Thyroid gland (tissue), 4 donors: ENCODE results near the gene CKS1B.

Experiments
- CTCF ChIP-seq, 6 experiments: fragments of 200-600 bp in 3 of 6; fragments of 450-650 bp in 3 of 6; sonication (generic) in 3 of 6; IDR thresholded peaks; one replicate each; pipeline ENCODE4 v1.5.1; 2016 to 2019; ENCODE audit warnings: antibody characterized with exemption in 6 of 6, mild to moderate bottlenecking in 2 of 6, inconsistent platforms in 1 of 6, moderate library complexity in 1 of 6
- POLR2A ChIP-seq, 2 donors: fragments of 450-650 bp; IDR thresholded peaks; one replicate each; pipeline ENCODE4 v1.6.1; 2017; ENCODE audit warnings: antibody characterized with exemption in 2 of 2, mild to moderate bottlenecking in 2 of 2, moderate library complexity in 1 of 2

GRCh38 chr1:154996966-154997701 is 22.7 kb downstream of the CKS1B start:
- TF ChIP-seq CTCF (IDR thresholded peaks at IDR 0.05) (no peak), POLR2A (IDR thresholded peaks at IDR 0.05) (no peak)
